ENCODE results near the gene TSNAX.

TSNAX gene

DNA sequence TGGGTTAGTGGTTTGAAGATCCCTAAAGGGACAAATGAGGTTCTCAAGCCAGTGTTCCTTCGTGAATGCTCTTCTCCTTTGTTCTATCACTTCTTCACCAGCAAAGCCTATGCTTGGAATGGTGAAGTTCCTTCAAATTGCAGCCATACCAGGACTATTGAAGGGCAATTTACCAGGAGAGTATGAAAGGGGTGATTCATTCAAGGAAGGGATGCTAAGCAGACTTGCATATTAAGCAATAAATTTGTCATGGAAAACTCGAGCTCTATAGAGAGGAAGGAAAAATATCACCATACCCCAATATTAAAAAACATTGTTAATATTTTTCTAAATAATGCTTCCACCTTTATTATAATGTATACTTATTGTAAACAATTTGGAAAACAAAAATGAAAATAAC is 9.3 kb upstream of the TSNAX start:
- no peak for DNase-seq

DNA sequence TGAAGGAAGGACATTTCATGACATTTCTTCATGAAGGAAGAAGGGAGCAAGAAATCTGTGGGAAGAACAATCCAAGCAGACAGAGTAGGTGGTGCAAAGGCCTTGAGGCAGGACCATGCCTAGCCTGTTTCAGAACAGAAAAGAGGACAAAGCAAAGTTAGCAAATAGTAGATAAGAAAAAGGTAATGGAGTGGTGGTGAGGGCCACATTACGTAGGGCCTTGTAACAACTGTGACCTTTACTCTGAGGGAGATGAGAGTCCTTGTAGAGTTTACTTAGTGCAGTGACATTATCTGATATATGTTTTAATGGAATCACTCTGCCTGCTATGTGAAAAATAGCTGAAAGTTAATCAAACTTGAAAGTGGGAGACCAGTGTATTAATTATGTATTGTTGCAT is 6.4 kb upstream of the TSNAX start:
- no peak for DNase-seq

GRCh38 chr1:231522931-231523642 is 5.4 kb upstream of the TSNAX start:
- no peak for DNase-seq

- DNase-seq: no peak
Observed at GRCh38 chr1:231523816-231524215, 4.7 kb upstream of the TSNAX start.

- no peak for DNase-seq
Observed at GRCh38 chr1:231526536-231526935, 1.9 kb upstream of the TSNAX start.

GRCh38 chr1:231527586-231528171 is 790 bp upstream of the TSNAX start:
- no peak for DNase-seq

DNA sequence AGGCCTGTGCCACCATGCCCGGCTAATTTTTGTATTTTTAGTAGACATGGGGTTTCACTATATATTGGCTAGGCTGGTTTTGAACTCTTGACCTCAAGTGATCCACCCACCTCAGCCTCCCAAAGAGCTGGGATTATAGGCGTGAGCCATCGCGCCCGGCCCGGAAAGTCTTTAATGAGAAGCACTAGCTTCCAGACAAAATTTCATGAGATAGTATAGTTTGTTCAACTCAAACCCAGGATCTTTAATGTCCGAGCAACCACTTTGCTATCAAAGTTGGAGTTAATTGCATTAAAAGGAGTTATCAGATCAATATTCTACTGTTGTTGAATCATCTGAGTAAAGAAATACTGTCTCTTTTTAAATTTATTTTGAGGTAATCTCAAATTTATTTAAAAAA is 4.8 kb downstream of the TSNAX start:
- no peak for DNase-seq

GRCh38 chr1:231534703-231535159 is 6.3 kb downstream of the TSNAX start:
- no peak for DNase-seq

- no peak for DNase-seq
Observed at GRCh38 chr1:231536099-231536498, 7.6 kb downstream of the TSNAX start.

GRCh38 chr1:231540847-231541246 is 12.4 kb downstream of the TSNAX start:
- DNase-seq: no peak

DNA sequence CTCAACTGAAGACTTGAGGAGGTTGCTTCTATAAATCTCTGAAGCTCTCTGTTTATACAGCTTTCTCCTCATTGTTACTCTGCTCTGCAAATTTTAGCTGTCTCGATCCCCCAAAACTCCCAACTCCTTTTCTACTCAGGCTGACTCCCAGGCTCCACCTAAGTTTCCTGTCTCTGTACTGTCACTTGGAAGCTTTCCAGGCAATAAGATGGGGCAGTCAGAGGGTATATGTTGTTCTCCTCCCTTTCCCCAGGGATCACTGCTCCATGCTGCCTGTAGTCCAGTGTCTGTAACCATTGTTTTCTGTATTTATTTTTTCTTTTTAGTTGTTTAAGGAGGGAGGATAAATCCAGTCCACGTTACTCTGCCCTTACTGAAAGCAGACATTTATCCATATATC is 13.4 kb downstream of the TSNAX start:
- no peak for DNase-seq

DNA sequence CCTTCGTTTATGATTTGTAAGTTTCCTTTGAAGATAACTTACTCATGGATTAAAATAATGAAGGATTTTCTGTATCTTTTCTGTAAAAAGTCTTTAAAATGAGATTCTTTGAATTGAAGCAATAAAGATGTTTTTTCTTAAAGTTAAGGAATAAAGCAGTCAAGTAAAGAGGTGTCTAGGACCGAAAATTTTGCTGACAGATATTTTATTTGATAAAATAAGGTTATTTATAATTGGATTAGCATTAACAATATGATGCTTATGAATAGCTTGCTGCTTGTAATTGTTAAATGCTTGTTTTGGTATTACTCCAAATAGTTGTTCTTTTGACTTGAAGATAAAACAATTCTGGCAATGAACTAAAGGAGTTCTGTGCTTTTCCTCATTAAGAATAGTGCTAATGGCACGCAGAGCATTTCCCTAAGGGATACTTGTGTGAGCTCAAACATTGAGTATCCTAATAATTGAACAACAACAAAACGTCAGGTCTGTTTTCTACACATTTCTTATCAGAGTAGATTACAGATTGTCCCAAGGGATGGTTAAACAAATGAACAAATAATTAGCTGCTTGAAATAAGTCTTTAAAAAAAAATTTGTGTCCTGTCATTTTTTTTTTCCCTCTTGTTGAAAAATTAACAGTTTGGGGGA is 16.6 kb downstream of the TSNAX start:
- no peak for DNase-seq

GRCh38 chr1:231546693-231547092 is 18.2 kb downstream of the TSNAX start:
- no peak for DNase-seq

DNA sequence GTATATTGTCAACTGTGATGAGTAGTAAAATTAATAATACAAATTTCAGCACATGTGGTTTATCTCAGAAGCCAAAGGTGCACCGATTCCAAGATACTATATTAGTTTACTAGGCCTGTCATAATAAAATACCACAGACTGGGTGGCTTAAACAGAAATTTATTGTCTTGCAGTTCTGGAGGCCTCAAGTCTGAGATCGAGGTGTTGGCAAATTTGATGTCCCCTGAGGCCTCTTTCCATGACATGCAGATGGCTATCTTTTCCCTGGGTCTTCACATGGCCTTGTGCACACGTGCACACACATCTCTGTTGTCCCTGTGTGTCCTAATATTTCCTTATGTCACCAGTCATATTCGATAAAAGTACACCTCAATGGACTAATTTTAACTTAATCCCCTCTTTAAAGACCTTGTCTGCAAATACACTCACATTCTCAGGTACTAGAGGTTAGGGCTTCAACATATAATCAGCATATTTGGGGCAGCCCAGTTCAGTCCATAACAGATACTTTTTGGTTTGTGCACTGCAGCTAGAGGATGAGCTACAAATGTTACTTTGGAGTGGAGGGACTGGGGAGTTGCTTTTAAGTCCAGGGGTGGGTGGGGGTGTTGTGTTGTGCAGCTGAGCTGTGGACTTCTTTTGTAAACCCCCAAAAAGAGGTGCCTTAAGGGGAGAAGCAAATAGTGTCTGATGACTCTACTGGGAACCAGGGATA is 21.4 kb downstream of the TSNAX start:
- DNase-seq: no peak

- DNase-seq: no peak
Observed at GRCh38 chr1:231550448-231550781, 21.9 kb downstream of the TSNAX start.

DNA sequence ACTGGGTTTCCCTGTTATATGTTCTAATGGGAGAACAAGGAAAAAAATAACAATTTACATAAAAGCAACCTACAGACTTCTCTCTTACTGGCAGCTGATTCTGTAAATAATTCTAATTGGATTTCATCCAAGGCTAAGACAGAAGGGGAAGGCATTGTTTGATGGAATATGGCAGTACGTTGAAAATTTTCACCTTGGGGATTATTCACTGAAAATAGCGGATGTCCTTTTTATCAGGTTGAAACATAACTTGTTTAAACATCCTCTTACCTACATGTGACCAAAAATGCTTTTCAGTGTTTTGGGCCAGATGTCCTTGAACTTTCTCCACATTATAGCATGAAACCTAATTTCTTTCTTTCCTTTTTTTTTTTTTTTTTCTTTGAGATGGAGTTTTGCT is 24.9 kb downstream of the TSNAX start:
- no peak for DNase-seq

GRCh38 chr1:231554969-231555368 is 26.5 kb downstream of the TSNAX start:
- no peak for DNase-seq

DNA sequence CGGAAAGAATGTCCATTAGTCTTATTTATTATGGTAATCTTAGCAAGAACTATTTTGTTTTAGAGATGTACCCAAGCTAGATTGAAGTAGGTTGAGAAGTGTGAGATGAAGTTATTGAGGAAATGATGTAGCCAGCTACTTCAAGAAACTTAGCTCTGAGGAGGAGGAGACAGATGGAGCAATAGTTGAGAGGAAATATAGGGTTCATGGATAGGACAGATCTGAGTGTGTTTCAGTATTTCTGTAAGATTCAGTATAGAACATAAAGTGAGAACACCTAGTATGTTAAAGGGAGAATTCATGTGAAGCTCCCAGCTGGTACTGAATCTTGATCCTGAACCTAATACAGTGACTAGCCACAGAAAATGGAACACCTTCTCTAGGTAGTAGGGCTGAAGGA is 28.9 kb downstream of the TSNAX start:
- DNase-seq: no peak

- no peak for DNase-seq
Observed at GRCh38 chr1:231557898-231558707, 29.6 kb downstream of the TSNAX start.

GRCh38 chr1:231558708-231559185 is 30.3 kb downstream of the TSNAX start:
- DNase-seq: no peak

DNA sequence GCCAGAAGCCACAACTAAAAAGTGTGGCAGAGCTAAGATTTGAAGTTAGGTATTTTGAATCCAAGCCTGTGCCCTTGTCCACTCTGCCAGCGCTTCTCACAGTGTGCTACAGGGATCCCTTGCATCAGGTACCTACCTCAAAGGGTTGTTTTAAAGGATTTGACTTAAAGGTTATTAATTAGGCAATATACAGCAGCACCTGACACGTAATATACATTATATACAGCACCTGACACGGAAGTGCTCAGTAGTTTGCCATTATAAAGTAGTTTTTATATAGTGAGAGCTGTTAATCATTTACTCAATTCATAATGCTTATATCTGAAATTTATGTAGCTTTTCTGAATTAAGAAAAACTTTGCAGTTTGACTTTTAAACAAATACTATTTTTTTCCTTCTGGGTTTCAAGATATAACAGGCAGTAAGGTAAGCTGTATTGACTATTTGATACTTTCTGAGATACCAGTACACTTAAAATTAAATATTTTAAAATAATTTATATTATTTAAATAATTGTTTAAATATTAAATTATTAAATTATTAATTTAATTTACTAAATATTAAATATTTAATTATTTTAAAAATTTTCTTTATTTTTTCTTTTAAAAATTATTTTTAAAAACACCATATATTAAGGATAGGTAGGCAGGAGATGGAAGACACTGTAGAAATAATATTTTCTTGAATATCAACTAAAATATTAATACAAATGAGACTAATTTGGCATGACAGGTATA is 33.3 kb downstream of the TSNAX start:
- DNase-seq: no peak

- DNase-seq: no peak
Observed at GRCh38 chr1:231563247-231563646, 34.8 kb downstream of the TSNAX start.
